Epithelial cell of proximal tubule (primary cell): ENCODE data around the gene TPGS2. TPM values are rescaled to one million over a fixed set of nuclear protein-coding genes. Genes with fewer than 3 reads are reported as not detected.

Source experiments
- DNase-seq: peaks from one replicate; pipeline ENCODE4 v3.0.0-alpha.2; 2011; ENCODE audit warnings: low read depth
- H3K4me3 ChIP-seq: 2 replicates; pipeline ENCODE4 v1.5.1; 2011; ENCODE audit warnings: low read depth, mild to moderate bottlenecking, low read length
- CTCF ChIP-seq: conservative IDR thresholded peaks from 2 replicates; pipeline ENCODE4 v1.5.1; 2012; ENCODE audit warnings: low read depth, mild to moderate bottlenecking, low read length
- total RNA-seq: library from RNA; depleted of rRNA; stranded (reverse); fragments of >200 nt; gene quantifications from 2 replicates; pipeline ENCODE4 v1.2.3, GENCODE V29; 2015

TPGS2 gene
- total RNA-seq, 1 donor from 2014 or later = 228 TPM

- no peak for TF ChIP-seq CTCF
- no peak for DNase-seq
- H3K4me3 ChIP-seq = no peak overlapping the region
Observed at GRCh38 chr18:36745219-36745975, 83.4 kb downstream of the TPGS2 start.

DNA sequence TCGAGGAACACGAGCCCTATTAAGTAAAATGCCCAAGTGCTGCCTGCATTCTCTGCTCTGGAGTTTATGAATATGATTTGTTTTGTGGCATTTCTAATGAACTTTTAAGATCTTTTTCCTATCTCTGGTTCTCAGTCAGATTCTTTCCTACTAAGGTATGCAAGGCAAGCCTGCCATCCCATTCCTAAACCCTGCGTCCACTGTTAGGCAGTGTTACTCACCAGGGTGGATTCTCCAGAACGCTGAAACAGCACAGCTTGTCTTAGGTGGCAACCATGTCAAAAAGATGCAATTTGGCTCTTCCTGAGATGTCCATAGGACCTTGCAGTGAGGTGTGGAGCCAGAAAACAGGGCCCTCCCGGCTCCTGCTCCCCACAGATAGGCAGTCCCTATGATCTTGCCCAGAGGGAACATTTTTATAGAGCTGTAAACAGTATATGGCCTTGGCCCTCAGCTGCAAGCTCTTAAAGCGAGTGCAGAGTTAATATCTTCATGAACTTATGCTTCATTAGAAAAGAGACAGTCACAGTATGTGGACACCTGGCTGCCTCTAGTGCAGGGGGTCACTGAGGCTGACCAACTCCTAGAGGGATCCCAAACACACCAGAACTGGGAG lies 84.4 kb downstream of the TPGS2 start:
- no peak overlapping the region for H3K4me3 ChIP-seq
- TF ChIP-seq CTCF = no peak
- no peak for DNase-seq

Other genes starting within 250 kb of the TPGS2 start
- gene KIAA1328, start 125 bp upstream of the TPGS2 start, total RNA-seq = 2.7 and 8.2 TPM in 2 replicates